HG03103 (cell line): ENCODE measurements around the gene AKR1D1.
"Not testable (repeated sequence)": the region's sequence is repeated elsewhere in the genome, so short reads cannot be mapped to it uniquely, and the experiment has no call there.

Source experiments
- ATAC-seq: cut with Tn5 transposase; IDR thresholded peaks from one replicate; pipeline ENCODE4 v1.9.1; 2021; ENCODE audit warnings: low read depth; ENCODE audit not compliant: unreplicated experiment

AKR1D1 gene

DNA sequence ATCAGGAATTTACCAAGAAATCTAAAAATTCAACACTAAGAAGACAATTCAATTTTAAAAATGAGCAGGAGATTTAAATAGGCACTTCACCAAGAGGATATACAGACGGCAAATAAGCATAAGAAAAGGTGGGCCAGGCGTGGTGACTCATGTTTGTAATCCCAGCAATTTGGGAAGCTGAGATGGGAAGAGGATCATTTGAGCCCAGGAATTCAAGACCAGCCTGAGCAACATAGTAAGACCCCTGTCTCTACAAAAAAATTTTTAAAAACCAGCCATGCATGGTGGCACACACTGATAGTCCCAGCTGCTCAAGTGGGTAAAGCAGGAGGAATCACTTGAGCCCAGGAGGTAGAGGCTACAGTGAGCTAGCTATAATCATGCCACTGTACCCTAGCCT lies 3.5 kb upstream of the AKR1D1 start:
- ATAC-seq, result no peak

DNA sequence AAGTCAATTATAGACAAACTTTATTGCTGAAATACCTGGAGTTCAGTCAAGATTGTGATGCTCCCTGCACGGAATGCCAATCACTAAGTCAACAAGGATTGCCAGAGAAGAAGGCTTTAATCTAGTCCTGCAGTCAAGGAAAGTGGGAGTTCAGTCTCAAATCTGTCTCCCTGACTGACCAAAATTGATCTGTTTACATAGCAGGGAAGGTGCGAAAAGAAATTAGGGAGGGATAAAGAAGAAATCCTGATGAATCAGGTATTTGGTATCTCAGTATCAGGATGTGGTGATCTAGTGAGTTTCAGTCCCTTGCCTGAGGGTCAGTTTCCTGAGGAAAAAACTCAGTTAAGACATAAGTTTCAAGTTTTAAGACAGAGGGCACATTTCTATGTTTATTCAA lies 2.1 kb upstream of the AKR1D1 start:
- no peak for ATAC-seq

DNA sequence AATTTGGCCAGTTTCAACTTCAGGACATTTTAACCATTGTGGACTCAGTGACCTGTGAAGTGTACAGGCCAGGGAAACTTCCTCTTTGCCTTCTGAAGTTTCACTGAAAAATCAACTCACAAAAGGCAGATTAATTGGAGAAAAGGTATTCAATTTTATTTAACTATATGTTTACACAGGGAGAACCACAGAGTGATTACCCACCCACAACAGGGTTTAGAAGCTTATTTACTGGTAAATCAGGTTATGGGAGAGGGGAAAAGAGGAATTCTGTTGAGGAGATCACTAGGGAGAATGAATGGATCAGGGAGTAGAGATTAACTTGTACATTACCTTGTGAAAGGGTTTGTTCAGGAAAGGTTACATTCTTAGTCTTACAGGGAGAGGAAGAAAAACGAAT lies 1.7 kb upstream of the AKR1D1 start:
- no peak for ATAC-seq

DNA sequence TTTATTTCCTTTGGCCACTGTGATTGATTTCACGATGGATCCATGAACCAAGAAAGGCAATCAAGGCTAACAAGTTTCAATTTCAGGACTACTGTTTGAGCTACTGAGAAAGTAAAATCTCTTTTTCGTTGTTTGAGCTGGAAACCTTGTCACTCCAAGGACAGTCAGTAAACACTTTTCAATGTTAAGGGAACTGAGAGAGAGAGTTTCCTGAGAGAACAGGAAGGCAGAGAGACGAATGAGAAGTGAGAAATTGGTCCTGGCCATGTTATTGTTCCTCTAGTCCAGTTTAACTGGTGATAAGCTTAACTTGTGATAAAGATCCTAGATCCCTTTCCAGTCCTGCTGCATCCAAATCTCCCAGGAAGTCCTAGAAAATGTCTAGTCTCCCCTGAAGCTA lies 909 bp upstream of the AKR1D1 start:
- no peak for ATAC-seq

DNA sequence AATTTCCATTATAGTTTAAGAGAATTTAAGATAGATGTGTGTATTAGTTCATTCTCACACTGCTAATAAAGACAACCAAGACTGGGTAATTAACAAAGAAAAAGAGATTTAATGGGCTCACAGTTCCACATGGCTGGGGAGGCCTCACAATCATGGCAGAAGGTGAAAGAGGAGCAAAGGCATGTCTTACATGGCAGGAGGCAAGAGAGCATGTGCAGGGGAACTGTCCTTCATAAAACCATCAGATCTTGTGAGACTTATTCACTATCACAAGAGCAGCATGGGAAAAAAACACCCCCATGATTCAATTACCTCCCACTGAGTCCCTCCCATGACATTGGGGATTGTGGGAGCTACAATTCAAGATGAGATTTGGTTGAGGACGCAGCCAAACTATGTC lies 473 bp upstream of the AKR1D1 start:
- ATAC-seq, result not testable (repeated sequence)

DNA sequence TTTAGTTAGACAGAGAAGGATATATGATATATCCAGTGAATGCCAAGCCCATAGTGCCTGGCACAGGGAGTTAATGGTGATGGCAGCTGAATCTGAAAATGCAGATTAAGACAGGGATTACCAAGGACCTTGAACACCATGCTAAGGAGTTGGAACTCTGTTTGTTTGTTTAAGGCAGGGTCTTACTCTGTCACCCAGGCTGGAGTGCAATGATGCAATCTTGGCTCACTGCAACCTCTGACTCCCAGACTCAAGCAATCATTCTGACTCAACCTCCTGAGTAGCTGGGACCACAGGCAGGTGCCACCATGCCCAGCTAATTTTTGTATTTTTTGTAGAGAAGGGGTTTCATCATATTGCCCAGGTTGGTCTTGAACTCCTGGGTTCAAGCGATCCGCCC lies 1.6 kb downstream of the AKR1D1 start:
- no peak for ATAC-seq

DNA sequence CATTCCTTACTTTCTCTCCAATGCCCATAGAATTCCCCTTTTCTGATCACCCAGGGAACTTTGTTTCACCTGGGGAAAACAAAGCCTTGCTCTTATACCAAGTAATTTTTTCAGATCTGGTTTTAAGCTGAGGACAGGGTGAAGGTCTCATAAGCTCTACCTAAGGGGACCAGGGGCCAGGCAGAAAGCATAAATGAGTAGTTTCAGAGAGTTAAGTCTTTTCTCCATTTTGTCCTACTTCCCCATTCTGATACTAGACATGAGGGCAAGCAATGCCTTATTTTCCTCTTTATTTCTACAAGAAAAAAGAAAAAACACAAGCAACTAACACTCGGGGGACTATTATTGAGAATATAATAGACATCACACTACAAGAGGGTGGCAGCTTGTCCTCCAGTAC lies 2.9 kb downstream of the AKR1D1 start:
- no peak for ATAC-seq

DNA sequence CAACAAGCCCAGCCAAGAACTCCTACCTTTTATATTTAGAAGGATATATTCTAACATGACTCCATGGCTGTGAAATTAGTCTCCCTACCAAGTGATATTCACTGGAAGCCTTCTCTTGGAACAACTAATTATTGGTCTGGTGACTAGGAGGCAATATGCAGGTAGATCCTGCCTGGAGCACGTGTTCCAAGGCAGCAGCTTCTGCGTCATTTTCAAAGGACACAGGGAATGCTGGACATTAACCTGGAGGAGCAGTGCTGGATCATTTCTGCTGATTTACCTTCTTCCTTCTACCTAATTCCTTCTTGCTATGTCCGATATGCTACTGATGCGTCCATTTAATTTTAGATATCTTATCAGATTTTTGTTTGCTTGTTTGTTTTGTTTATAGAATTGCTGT lies 5.6 kb downstream of the AKR1D1 start:
- ATAC-seq, result no peak

DNA sequence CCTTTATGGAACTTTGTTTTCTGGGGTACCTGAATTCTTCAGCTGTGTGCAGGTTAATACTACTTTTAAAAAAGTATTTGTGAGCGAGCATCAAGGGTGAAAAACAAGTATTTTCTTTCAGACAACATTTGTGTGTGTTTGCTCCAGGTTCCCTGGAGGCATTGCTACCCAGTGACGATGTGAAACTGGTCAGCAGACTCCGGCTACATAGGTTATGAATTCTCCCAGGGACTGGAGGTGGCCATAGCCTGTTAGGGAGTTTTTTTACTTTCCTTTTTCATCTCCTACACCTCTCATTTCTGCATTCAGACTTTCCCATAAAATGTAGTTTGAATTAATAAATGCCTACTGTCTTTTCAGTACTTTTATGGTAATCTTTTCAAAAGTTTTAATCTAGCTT lies 7.6 kb downstream of the AKR1D1 start:
- ATAC-seq, result no peak

DNA sequence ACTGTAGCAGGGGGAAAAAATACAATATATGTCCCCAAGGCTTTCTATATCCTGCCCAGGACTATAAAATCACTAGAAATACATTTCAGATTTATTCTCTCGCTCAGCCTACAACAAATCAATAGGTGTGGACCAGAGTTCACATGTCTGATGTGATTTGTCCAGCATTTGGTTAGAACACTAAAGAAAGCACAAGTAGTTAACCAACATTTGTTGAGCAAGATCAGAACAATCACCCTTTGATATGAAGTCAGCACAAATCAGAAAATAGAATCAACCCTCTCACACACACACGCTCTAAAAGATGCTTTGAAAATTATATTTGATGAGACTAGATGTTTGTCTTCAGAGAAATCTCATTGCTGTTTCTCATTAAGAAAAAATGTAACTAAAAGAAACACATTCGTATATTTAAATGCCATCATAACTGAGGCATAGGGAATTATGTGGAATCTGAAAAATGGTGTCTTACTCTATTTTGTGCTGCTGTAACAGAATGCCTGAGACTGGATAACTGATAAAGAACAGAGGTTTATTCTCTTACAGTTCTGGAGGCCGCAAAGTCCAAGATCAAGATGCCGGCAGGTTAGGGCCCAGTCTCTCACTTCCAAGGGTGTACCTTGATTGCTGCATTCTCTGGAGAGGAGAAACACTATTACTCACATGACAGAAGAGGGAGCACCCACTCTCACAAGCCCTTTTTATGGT lies 10.5 kb downstream of the AKR1D1 start:
- no peak for ATAC-seq

DNA sequence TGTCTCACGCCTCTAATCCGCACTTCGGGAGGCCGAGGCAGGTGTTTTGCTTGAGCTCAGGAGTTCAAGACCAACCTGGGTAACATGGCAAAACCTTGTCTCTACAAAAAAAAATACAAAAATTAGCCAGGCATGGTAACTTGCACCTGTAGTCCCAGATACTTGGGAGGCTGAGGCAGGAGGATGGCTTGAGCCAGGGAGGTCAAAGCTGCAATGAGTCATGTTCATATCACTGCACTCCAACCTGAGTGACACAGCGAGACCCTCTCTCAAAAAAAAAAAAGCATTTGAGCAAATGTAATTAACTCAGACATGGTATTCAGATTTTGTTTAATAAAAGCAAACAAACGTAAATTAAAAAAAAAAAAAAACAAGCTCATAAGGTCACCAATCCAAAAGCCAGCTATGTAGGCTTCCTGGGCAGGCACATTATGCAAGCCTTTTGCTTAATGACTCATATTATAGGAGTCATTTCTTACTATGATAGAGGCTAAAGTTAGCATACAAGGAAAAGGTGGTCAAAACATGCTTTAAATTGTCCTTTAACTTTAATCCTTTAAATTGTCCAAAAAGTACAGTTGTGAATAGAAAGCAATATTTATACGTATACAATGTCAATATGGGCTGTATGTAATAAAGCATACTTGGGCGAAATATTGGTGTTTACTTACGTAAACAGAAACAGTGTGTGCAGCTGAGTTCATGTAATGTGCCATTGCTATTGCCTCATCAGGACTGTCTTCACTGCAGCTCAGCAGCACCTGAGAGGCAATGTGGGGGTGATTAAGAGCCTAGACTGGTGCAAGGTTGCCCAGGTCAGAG lies 13.0 kb downstream of the AKR1D1 start:
- no peak for ATAC-seq

DNA sequence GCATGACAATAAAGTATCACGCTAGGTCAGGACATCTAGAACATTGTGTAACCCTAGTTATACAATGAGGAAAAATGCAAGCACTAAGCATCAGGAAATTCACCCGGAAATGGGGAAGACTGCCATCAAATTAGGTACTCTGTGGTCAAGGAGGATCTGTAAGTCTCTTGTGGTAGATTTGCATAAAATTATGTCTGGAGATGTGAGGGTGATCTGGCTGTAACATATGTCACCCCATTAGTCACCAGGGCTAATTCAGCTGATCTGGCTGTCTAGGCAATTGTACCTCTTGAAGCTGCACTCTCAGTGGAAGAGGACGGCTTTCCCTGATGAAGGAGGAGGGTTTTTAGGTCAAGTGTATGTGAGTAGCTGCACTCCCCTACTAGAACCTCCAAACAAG lies 14.8 kb downstream of the AKR1D1 start:
- no peak for ATAC-seq

DNA sequence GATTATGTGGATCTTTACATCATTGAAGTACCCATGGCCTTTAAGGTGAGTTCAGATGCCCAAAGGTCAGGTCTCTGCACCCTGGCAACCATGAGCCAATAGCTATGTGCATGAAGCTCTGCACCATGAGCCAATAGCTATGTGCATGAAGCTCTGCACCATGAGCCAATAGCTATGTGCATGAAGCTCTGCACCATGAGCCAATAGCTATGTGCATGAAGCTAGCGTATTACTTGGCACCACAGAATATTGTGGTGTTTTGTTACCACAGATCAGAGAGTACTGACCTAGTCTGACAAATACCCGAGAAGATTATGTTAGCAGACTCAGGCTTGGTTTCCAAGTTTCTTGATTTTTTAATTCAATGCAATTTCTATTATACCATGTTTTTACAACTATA lies 15.6 kb downstream of the AKR1D1 start:
- not testable (repeated sequence) for ATAC-seq

DNA sequence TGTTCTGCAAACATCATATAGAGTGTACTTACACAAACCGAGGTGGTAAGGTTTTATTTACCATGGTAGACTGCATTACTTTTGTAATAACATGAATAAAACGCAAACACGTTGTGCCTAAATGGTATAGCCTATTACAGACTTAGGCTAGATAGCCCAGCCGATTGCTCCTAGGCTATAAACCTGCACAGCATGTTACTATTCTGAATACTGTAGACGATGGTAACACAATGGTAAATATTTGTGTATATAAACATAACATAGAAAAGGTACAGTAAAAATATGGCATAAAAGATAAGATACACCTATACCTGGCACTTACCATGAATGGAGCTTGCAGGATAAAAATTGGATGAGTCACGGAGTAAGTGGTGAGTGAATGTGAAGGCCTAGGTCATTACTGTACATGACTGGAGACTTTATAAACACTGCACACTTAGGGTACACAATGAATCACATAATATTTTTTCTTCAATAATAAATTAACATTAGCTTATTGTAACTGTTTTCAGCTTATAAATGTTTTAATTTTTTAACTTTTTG lies 16.3 kb downstream of the AKR1D1 start:
- ATAC-seq, result no peak

DNA sequence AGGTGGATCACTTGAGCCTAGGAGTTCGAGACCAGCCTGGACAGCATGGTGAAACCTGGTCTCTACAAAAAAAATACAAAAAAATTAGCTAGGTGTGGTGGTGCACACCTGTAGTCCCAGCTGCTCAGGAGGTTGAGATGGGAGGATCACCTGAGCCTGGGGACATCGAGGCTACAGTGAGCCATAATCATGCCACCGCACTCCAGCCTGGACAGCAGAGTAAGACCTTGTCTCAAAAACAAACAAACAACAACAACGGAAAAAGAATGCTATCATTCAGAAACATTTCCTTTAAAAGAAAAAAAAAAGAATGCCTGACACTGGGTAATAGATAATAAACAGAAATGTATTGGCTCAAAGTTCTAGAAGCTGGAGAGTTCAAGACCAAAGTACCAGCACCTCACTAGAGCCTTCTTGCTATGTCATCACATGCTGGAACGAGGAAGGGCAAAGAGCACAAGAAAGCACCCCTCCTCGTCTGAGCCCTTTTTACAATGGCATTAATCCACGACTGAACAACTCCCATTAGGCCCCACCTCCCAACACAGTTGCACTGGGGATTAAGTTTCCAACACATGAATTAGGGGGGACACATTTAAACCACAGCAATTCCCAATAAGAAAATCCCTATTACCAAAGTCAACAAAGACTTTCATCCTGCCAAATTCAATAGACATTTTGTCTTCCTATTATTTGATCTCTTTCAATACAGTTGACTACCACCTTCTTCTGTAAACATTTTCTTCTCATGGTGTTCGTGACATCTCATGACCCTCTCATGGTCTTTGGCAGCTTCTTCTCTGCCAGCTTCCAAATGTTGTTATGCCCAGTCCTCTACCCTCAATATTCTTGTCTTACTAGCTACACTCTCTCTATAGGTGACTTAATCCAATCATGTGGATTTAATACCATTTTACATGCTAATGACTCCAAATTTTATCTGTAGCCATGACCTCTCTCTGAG lies 20.0 kb downstream of the AKR1D1 start:
- no peak for ATAC-seq

DNA sequence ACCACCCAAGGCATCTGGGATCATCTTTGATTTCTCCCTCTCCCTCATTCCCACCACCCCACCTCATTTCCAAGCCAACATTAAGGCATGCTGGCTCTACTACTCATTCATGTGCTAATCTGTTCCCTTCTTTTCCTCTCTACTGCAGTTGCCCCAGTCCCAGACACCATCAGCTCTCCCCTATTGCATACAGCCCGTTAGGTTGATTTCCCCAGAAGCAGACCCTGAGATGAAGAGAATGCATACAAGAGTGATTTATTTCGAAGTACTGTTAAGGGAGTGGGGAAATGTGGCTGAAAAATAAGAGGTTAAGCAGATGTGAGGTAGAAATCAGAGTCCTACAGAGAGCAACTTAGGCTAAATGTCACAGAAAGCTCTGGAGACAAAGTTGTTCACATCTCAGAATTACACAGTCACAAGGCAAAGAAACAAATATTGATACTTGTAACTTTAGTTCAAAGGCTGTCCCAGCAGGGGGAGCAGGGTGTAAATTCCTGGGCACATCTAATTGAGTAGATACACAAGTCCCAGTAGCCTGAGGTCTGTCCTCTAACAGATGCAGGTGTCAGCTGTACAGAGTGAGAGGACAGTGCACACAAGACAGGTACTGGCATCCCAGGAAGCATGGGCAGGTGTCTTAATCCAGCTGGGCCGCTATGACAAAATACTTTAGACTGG lies 20.9 kb downstream of the AKR1D1 start:
- ATAC-seq, result peak; percentile 65

DNA sequence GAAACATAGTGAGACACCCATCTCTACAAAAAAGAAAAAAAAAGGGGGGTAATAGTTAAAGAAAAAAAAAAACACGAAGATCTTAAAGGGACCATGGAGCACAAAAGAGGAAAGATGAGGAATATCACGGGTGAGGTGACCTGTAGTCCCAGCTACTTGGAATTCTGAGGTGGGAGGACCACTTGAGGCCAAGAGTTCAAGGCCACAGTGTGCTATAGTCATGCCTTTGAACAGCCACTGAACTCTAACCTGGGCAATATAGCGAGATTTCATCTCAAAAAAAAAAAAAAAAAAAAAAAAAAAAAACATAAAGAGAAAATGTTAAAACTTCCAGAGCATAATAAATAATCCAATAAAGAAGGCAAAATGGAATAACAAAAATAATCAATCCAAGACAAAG lies 23.6 kb downstream of the AKR1D1 start:
- no peak for ATAC-seq

DNA sequence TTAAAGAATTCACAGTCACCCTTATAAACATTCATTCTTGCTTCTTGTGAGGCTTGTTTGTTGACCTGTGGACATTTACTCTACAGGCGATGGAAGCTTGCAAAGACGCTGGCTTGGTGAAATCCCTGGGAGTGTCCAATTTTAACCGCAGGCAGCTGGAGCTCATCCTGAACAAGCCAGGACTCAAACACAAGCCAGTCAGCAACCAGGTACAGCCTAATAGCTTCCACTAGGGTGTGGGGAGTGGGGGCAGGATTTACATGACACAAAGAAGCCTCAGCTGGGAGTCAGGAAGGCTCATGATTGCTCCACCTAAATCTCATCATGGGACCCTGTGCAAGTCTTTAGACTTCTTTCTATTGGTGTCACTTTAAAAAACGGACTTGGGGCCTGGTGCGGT lies 29.0 kb downstream of the AKR1D1 start:
- ATAC-seq, result no peak

DNA sequence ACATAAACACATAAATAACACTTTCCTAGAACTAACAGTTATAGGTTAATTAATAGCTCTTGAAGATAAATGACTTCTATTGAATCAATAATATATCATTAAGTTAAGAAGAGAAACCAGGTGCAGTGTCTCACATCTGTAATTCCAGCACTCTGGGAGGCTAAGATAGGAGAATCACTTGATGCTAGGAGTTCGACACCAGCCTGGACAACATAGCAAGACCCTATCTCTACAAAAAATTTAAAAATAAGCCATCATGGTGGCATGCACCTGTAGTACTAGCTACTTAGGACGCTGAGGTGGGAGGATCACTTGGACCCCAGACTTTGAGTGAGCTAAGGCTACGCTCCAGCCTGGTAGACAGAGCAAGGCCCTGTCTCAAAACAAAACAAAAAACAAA lies 38.8 kb downstream of the AKR1D1 start:
- no peak for ATAC-seq

DNA sequence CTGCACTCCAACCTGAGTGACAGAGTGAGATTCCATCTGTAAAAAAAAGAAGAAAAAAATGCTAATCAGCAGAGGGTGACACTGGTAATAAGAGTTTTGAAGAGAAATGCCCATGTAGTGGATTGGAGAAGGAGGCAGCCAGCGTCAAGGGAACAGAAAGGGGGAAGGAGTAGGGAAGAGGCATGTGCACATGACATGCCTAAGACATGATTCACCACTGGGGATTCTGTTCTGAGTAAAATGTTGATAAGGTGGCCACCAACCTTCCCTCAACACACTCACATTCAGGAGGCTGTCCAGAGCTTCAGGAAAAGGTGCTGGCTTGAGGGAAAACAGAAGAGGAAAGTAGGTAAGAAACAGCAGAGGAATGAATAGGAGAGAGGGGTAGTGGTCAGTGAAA lies 39.9 kb downstream of the AKR1D1 start:
- no peak for ATAC-seq
